ENCODE data around the gene DNMT3A.

The DNMT3A gene

DNA sequence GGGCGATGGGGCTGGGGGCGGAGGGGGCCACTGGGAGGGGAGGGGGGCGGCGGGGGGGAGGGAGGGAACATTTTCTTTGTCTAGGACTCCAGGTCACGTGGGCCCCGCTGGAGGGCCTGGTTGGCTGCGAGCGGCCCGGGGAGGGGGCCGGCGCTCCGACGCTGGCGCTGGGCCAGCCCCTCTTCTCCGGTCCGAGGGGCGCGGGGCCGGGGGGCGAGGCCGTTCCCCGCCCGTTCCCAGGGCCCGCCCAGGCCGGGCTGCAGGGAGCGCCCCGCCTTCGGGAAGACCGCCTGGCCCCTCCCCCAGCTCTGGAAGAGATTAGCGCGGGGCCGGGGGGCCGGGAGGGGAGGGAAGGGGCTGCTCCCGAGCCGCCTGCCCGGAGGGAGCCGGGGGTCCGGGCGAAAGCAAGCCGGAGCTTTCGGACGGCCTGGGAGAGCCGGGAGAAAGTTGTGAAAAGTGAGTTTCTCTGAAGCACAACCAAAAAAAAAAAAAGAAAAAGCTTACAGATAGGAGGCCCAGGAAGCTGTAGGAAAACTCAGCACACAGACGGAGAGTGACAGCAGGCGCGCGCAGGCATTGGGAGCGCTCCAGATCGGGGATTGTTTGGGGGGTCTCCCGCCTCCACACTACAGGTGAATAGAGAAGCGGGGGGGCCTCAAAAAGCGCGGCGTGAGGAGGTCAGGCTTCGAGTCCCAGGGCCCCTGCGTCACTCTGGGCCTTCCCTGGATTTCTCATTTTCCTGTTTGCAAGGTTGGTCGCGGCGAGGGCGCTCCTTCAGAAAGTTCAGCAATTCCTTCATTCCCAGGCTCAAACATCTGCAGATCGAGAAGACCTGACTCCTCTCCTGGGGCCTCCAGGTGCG, 89.2 kb downstream of the DNMT3A start:
- Histone ChIP-seq H2BK5ac (ENCODE audit: low read length) (peak overlapping the region; percentile 100), H3K27ac (replicated peaks; ENCODE audit: low read length) (peak overlapping the region; percentile 96), H3K79me1 (ENCODE audit: low read depth, low read length) (peaks cover 13% of the 10 kb centered on the region), H3K4me2 (ENCODE audit: insufficient read depth, low read length, poor library complexity, severe bottlenecking) (peak overlapping the region; percentile 98), H3K23ac (ENCODE audit: low read depth, low read length, poor library complexity) (peak overlapping the region; percentile 23), H3K18ac (ENCODE audit: low read length) (peak overlapping the region; percentile 73), H3K4me3 (ENCODE audit: low read length in 2 of 2) (peak overlapping the region; percentile 84 to 90), H3K9ac (ENCODE audit: low read depth, low read length, poor library complexity) (peak overlapping the region; percentile 70), H3K4me1 (ENCODE audit: control insufficient read depth in 2 of 2, insufficient read depth in 1 of 2, low read depth in 1 of 2, low read length in 2 of 2) (peaks cover 30 to 34% of the 10 kb centered on the region in 2 donors), H4K91ac (ENCODE audit: low read depth, low read length, poor library complexity) (peak overlapping the region; percentile 23), H4K8ac (ENCODE audit: low read depth, low read length) (no peak overlapping the region), H2BK15ac (ENCODE audit: low read length) (peak overlapping the region; percentile 82), H3K27me3 (ENCODE audit: control insufficient read depth in 3 of 3, insufficient read depth in 3 of 3, low read depth in 1 of 3, low read length in 3 of 3) (no peaks in the 10 kb centered on the region), H3K14ac (ENCODE audit: low read length) (peak overlapping the region; percentile 76), H2AK5ac (ENCODE audit: low read depth, low read length) (peak overlapping the region; percentile 89), H2BK12ac (ENCODE audit: low read length) (no peak overlapping the region), H2BK120ac (ENCODE audit: low read depth, low read length) (peak overlapping the region; percentile 62), H2AFZ (ENCODE audit: low read length) (peak overlapping the region; percentile 92), H3K36me3 (replicated peaks in 1 of 2; ENCODE audit: control insufficient read depth in 2 of 2, insufficient read depth in 2 of 2, low read length in 2 of 2) (peaks cover 7 to 20% of the 10 kb centered on the region in 2 donors), H3K4ac (ENCODE audit: low read length) (no peak overlapping the region), H3K9me3 (replicated peaks in 1 of 2; ENCODE audit: control insufficient read depth in 2 of 2, insufficient read depth in 1 of 2, low read depth in 1 of 2, low read length in 2 of 2) (no peaks in the 10 kb centered on the region)
- no CpG with 5 or more reads among the region's 62 CpGs for WGBS, 2 donors (ENCODE audit: extremely low coverage in 2 of 2, insufficient read length in 2 of 2, insufficient replicate concordance in 1 of 2)
- peak; percentile 94 for DNase-seq (ENCODE audit: low spot score)

DNA sequence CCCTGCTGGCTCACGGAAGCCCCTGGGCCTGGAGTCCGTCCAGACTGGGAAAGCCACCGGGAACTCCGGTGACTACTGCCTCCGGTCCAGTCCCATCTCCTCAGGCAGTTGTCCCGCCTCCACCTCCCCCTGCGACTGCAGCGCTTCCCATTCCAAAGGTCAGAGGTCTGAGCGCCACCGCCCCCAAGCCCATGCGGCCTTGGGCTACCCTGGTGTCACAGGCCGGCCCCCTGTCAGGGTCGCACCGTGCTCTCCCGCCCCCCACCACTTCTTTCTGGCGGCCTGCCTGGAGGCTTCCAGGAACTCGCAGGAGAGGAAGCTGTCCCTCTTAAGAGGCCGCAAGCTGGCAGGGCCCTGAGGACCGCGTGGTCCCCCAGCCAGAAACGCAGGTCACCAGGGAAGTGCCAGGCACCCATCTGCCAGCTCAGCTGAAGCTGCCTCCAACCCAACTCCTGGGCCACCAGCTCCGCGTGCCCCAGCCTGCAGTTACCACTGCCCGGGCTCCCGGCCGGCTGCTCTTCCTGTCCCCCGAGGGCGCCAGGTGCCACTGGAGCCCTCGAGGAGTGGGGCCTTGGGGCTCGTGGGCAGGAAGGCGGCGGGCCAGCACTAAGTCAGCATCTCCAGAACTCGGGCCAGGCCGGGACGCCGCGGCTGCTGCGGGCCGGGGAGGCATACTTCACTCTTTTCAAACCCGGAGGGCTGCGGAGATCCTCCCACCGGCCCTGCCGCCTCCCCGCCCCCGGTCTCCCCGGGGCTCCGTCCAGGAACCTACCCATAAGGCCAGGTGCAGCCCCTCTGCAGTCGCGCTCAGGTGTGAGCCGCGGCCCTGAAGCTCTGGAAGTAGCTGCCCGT, 90.1 kb downstream of the DNMT3A start:
- Histone ChIP-seq H3K4ac (ENCODE audit: low read length) (peak overlapping the region; percentile 67), H3K79me1 (ENCODE audit: low read depth, low read length) (peaks cover 16% of the 10 kb centered on the region), H3K4me3 (ENCODE audit: low read length in 2 of 2) (peak overlapping the region; percentile 84 to 90), H3K18ac (ENCODE audit: low read length) (peak overlapping the region; percentile 99), H3K36me3 (replicated peaks in 1 of 2; ENCODE audit: control insufficient read depth in 2 of 2, insufficient read depth in 2 of 2, low read length in 2 of 2) (peaks cover 16 to 28% of the 10 kb centered on the region in 2 donors), H2BK15ac (ENCODE audit: low read length) (peak overlapping the region; percentile 91), H2BK12ac (ENCODE audit: low read length) (peak overlapping the region; percentile 100), H2AK5ac (ENCODE audit: low read depth, low read length) (peak overlapping the region; percentile 100), H3K27me3 (ENCODE audit: control insufficient read depth in 3 of 3, insufficient read depth in 3 of 3, low read depth in 1 of 3, low read length in 3 of 3) (no peaks in the 10 kb centered on the region), H2BK5ac (ENCODE audit: low read length) (peak overlapping the region; percentile 100), H2AFZ (ENCODE audit: low read length) (peak overlapping the region; percentile 92), H3K4me1 (ENCODE audit: control insufficient read depth in 2 of 2, insufficient read depth in 1 of 2, low read depth in 1 of 2, low read length in 2 of 2) (peaks cover 21 to 26% of the 10 kb centered on the region in 2 donors), H3K27ac (replicated peaks; ENCODE audit: low read length) (peak overlapping the region; percentile 96), H4K91ac (ENCODE audit: low read depth, low read length, poor library complexity) (peak overlapping the region; percentile 98), H3K4me2 (ENCODE audit: insufficient read depth, low read length, poor library complexity, severe bottlenecking) (peak overlapping the region; percentile 98), H2BK120ac (ENCODE audit: low read depth, low read length) (peak overlapping the region; percentile 85), H3K9ac (ENCODE audit: low read depth, low read length, poor library complexity) (peak overlapping the region; percentile 90), H3K23ac (ENCODE audit: low read depth, low read length, poor library complexity) (peak overlapping the region; percentile 53), H3K14ac (ENCODE audit: low read length) (peak overlapping the region; percentile 3), H4K8ac (ENCODE audit: low read depth, low read length) (peak overlapping the region; percentile 74), H3K9me3 (replicated peaks in 1 of 2; ENCODE audit: control insufficient read depth in 2 of 2, insufficient read depth in 1 of 2, low read depth in 1 of 2, low read length in 2 of 2) (no peaks in the 10 kb centered on the region)
- WGBS, 2 donors (ENCODE audit: extremely low coverage in 2 of 2, insufficient read length in 2 of 2, insufficient replicate concordance in 1 of 2): no CpG with 5 or more reads among the region's 52 CpGs
- peak; percentile 72 for DNase-seq (ENCODE audit: low spot score)

GRCh38 chr2:25251071-25251421, 90.7 kb downstream of the DNMT3A start:
- WGBS, 2 donors (ENCODE audit: extremely low coverage in 2 of 2, insufficient read length in 2 of 2, insufficient replicate concordance in 1 of 2): no CpG with 5 or more reads among the region's 13 CpGs
- peak overlapping the region; percentile 84 to 90 for H3K4me3 ChIP-seq (ENCODE audit: low read length in 2 of 2)
- peak overlapping the region; percentile 90 for H3K9ac ChIP-seq (ENCODE audit: low read depth, low read length, poor library complexity)
- H2AFZ ChIP-seq (ENCODE audit: low read length): peak overlapping the region; percentile 92
- peaks cover 16 to 23% of the 10 kb centered on the region in 2 donors for H3K4me1 ChIP-seq (ENCODE audit: control insufficient read depth in 2 of 2, insufficient read depth in 1 of 2, low read depth in 1 of 2, low read length in 2 of 2)
- peak overlapping the region; percentile 99 for H3K18ac ChIP-seq (ENCODE audit: low read length)
- H2BK12ac ChIP-seq (ENCODE audit: low read length): peak overlapping the region; percentile 24
- H2AK5ac ChIP-seq (ENCODE audit: low read depth, low read length): peak overlapping the region; percentile 88
- no peaks in the 10 kb centered on the region for H3K9me3 ChIP-seq (replicated peaks in 1 of 2; ENCODE audit: control insufficient read depth in 2 of 2, insufficient read depth in 1 of 2, low read depth in 1 of 2, low read length in 2 of 2)
- peaks cover 22 to 34% of the 10 kb centered on the region in 2 donors for H3K36me3 ChIP-seq (replicated peaks in 1 of 2; ENCODE audit: control insufficient read depth in 2 of 2, insufficient read depth in 2 of 2, low read length in 2 of 2)
- H3K27ac ChIP-seq (replicated peaks; ENCODE audit: low read length): peak overlapping the region; percentile 96
- H3K23ac ChIP-seq (ENCODE audit: low read depth, low read length, poor library complexity): peak overlapping the region; percentile 75
- H2BK5ac ChIP-seq (ENCODE audit: low read length): peak overlapping the region; percentile 100
- no peak overlapping the region for H3K4ac ChIP-seq (ENCODE audit: low read length)
- H2BK120ac ChIP-seq (ENCODE audit: low read depth, low read length): peak overlapping the region; percentile 25
- H4K8ac ChIP-seq (ENCODE audit: low read depth, low read length): no peak overlapping the region
- no peak overlapping the region for H4K91ac ChIP-seq (ENCODE audit: low read depth, low read length, poor library complexity)
- peaks cover 17% of the 10 kb centered on the region for H3K79me1 ChIP-seq (ENCODE audit: low read depth, low read length)
- H2BK15ac ChIP-seq (ENCODE audit: low read length): peak overlapping the region; percentile 80
- peak overlapping the region; percentile 98 for H3K4me2 ChIP-seq (ENCODE audit: insufficient read depth, low read length, poor library complexity, severe bottlenecking)
- DNase-seq (ENCODE audit: low spot score): peak; percentile 49
- peak overlapping the region; percentile 67 for H3K14ac ChIP-seq (ENCODE audit: low read length)
- no peaks in the 10 kb centered on the region for H3K27me3 ChIP-seq (ENCODE audit: control insufficient read depth in 3 of 3, insufficient read depth in 3 of 3, low read depth in 1 of 3, low read length in 3 of 3)

Measured in neuronal stem cell (in vitro differentiated cells).